ENCODE results near the gene SERPINA1. TPM values are rescaled to one million over a fixed set of nuclear protein-coding genes. Genes with fewer than 3 reads are reported as not detected.

The SERPINA1 gene
- total and polyA plus RNA-seq, 2 of the 13 experiments (the other 11 are each of a cell fraction or from before 2014, with no cell fraction given): 3,266 to 11,015 TPM

DNA sequence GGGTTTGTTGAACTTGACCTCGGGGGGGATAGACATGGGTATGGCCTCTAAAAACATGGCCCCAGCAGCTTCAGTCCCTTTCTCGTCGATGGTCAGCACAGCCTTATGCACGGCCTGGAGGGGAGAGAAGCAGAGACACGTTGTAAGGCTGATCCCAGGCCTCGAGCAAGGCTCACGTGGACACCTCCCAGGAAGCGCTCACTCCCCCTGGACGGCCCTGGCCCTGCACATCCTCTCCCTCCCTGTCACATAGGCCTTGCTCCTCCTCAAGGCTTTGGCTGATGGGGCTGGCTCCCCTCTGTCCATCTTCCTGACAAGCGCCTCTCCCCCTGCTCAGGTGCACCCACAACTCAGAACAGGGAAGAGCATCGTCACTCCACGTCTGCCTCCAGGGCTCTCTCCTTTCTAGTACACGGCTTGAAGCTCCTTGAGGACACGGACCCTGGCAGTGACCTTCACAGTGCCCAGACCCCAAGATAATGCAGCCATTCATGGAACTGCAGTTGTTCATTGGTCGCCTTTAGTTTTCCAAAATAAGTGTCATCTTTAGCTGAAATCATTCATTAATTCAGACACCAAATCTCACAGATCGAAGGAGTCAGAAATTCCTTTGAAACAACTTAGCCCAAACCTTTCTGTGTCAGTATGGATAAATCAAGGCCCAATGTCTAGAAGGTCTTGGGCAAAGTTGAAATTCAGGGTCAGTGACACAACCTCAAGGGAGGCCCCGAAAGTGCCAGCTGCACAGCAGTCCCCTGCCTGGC is 9.7 kb downstream of the SERPINA1 start (continued):
- TF ChIP-seq, protein P1, sequence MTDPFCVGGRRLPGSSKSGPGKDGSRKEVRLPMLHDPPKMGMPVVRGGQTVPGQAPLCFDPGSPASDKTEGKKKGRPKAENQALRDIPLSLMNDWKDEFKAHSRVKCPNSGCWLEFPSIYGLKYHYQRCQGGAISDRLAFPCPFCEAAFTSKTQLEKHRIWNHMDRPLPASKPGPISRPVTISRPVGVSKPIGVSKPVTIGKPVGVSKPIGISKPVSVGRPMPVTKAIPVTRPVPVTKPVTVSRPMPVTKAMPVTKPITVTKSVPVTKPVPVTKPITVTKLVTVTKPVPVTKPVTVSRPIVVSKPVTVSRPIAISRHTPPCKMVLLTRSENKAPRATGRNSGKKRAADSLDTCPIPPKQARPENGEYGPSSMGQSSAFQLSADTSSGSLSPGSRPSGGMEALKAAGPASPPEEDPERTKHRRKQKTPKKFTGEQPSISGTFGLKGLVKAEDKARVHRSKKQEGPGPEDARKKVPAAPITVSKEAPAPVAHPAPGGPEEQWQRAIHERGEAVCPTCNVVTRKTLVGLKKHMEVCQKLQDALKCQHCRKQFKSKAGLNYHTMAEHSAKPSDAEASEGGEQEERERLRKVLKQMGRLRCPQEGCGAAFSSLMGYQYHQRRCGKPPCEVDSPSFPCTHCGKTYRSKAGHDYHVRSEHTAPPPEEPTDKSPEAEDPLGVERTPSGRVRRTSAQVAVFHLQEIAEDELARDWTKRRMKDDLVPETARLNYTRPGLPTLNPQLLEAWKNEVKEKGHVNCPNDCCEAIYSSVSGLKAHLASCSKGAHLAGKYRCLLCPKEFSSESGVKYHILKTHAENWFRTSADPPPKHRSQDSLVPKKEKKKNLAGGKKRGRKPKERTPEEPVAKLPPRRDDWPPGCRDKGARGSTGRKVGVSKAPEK (CRISPR knock-in tag; IDR thresholded peaks at IDR 0.05; ENCODE audit: borderline replicate concordance): no peak
- peak; percentile 44; the same call in 1 of the 2 replicates for TF ChIP-seq AKAP8 (CRISPR knock-in tag; IDR thresholded peaks at IDR 0.05)
- TF ChIP-seq, protein P2, sequence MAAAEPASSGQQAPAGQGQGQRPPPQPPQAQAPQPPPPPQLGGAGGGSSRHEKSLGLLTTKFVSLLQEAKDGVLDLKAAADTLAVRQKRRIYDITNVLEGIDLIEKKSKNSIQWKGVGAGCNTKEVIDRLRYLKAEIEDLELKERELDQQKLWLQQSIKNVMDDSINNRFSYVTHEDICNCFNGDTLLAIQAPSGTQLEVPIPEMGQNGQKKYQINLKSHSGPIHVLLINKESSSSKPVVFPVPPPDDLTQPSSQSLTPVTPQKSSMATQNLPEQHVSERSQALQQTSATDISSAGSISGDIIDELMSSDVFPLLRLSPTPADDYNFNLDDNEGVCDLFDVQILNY (CRISPR knock-in tag; conservative IDR thresholded peaks at IDR 0.05): no peak
- TF ChIP-seq CREM (IDR thresholded peaks at IDR 0.05): no peak
- no peak for TF ChIP-seq CREM (CRISPR knock-in tag; IDR thresholded peaks at IDR 0.05)
- TF ChIP-seq NCOA2 (CRISPR knock-in tag; IDR thresholded peaks at IDR 0.05): no peak
- peak; percentile 69 for TF ChIP-seq POLR2AphosphoS5 (IDR thresholded peaks at IDR 0.05; ENCODE audit: low read depth, low read length)
- TF ChIP-seq, protein P3, sequence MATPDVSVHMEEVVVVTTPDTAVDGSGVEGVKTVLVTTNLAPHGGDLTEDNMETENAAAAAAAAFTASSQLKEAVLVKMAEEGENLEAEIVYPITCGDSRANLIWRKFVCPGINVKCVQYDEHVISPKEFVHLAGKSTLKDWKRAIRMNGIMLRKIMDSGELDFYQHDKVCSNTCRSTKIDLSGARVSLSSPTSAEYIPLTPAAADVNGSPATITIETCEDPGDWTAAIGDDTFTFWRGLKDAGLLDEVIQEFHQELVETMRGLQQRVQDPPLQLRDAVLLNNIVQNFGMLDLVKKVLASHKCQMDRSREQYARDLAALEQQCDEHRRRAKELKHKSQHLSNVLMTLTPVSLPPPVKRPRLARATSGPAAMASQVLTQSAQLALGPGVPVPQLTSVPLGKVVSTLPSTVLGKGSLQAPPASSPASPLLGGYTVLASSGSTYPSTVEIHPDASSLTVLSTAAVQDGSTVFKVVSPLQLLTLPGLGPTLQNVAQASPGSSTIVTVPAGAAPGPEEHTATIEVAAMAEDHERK (CRISPR knock-in tag; IDR thresholded peaks at IDR 0.05; ENCODE audit: low read depth): no peak
- peak; percentile 6 for TF ChIP-seq POLR2G (IDR thresholded peaks at IDR 0.05; ENCODE audit: low read depth, low read length)
- TF ChIP-seq GZF1 (CRISPR knock-in tag; IDR thresholded peaks at IDR 0.05): no peak
- TF ChIP-seq THYN1 (CRISPR knock-in tag; IDR thresholded peaks at IDR 0.05; ENCODE audit: borderline replicate concordance, low read depth): no peak
- no peak for TF ChIP-seq MAZ (IDR thresholded peaks at IDR 0.05; ENCODE audit: borderline replicate concordance, low read depth, low read length)
- no peak for TF ChIP-seq MAZ (CRISPR knock-in tag; IDR thresholded peaks at IDR 0.05; ENCODE audit: low read depth)
- TF ChIP-seq MBNL3 (CRISPR knock-in tag; conservative IDR thresholded peaks at IDR 0.05): no peak
- no peak for TF ChIP-seq ARNT2 (CRISPR knock-in tag; IDR thresholded peaks at IDR 0.05; ENCODE audit: low read depth)
- TF ChIP-seq GATAD2A (CRISPR knock-in tag; IDR thresholded peaks at IDR 0.05): no peak
- TF ChIP-seq BORCS8-MEF2B (CRISPR knock-in tag; IDR thresholded peaks at IDR 0.05): peak; percentile 9; the same call in 1 of the 2 replicates
- TF ChIP-seq, protein P4, sequence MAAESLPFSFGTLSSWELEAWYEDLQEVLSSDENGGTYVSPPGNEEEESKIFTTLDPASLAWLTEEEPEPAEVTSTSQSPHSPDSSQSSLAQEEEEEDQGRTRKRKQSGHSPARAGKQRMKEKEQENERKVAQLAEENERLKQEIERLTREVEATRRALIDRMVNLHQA (CRISPR knock-in tag; IDR thresholded peaks at IDR 0.05): no peak
- peak; percentile 84 for TF ChIP-seq POLR2AphosphoS2 (IDR thresholded peaks at IDR 0.05; ENCODE audit: low read depth, low read length)
- peak; percentile 62; the same call in 1 of the 2 replicates for TF ChIP-seq ZNF589 (CRISPR knock-in tag; conservative IDR thresholded peaks at IDR 0.05)
- TF ChIP-seq CBX1 (IDR thresholded peaks at IDR 0.05; ENCODE audit: low read depth): no peak
- no peak for TF ChIP-seq ZNF446 (CRISPR knock-in tag; IDR thresholded peaks at IDR 0.05)
- 0 out of 2 replicates have a peak, but pooled peaks have one; percentile 11 for TF ChIP-seq SALL1 (CRISPR knock-in tag; IDR thresholded peaks at IDR 0.05)
- no peak for TF ChIP-seq NFYB (CRISPR knock-in tag; IDR thresholded peaks at IDR 0.05)
- no peak for TF ChIP-seq ZNF441 (CRISPR knock-in tag; IDR thresholded peaks at IDR 0.05; ENCODE audit: borderline replicate concordance)
- TF ChIP-seq AGO2 (optimal IDR thresholded peaks at IDR 0.05; ENCODE audit: low read depth, low read length): peak; percentile 99
- TF ChIP-seq NFKB2 (CRISPR knock-in tag; IDR thresholded peaks at IDR 0.05; ENCODE audit: borderline replicate concordance): no peak
